Stimulated activated CD4-positive, alpha-beta T cell treated with anti-CD3 and anti-CD28 coated beads, Interleukin-1b, Interleukin-23, amount 100 ng/mL, for 1 hour (primary cell): ENCODE data around the gene KLK8.
"Not testable (repeated sequence)": the region's sequence is repeated elsewhere in the genome, so short reads cannot be mapped to it uniquely, and the experiment has no call there.

ENCODE experiments used
- DNase-seq, 2 donors: peaks; one replicate each; pipeline ENCODE4 v3.0.0-alpha.2; 2020; ENCODE audit warnings: low read depth in 2 of 2

KLK8 gene

DNA sequence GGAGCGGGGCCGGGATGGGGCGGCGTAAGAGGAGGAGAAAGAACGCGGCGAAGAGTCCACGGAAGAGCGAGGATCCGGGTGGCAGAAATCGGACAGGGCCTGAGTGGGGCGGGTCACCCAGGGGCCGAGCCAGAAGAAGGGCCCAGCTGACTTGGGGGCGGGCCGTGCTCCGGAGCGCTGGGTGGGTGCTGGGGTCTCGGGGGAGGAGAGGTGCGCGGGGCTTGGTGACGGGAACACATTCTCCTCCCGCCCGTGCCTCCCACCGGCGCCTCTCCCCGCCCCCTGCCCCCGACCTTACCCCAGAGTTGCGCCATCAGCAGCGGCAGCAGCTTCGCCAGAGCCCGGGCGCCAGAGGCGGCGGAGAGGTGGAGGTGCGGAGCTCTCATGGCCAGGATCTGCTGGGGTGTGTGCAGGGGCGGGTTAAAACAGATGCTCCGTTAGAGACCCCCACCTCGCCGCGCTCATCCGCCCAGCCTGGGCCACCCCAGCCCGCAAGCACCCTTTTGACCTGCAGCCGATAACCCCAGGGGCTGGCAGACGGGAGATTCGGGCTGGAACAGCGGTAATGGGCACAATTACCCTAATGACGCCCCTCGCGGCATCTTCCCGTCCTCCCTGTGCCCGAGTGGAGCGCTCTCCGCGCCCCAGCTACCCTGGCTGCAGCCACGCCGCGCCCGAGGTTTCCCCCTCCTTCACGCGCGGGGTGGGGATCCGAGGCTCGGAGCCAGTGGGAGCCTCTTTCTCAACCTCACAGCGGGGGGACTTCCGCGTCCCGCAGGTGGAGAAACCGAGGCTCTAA lies 17.5 kb upstream of the KLK8 start:
- no peak for DNase-seq

DNA sequence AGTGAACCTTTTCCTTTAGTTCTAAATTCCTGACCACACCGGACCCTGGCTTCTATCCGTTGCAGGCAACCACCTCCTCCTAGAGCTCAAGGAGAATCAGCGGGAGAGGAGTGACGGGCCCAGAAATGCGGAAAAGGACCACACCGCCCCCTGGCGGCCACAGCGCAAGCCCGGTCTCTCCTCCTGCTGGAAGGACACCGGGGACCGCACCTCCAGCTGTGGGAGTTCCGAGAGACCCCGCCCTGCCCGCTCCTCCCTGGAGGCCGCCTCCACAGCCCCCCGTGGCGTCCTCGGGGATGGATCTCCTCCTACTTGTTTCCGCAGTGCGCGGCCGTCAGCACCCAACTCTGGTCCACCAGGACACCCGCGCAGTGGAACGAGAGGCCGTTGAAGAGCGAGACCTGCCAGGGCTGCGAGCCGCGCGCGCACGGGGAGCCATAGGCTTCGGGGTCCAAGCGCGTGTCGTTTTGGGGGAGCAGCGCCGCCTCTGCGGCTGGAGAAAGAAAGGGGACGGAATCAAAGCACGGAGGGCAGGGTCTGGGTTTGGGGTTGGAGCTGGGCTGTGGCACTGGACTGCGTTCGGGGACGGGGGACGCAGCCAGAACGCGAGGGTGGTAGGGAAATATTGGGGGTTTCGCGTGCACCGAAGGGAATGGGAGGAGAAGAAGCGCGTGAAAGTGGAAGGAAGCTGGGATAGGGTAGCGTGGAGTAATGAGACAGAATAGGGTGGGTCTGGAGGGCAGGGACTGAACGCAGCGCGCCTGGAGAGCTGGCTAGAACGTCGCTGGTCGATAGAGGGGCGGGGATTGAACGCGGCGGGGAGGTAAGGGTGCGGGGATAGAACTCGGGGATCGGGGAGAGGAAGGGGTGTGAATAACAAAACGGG lies 15.6 kb upstream of the KLK8 start:
- peak; percentile 7 to 61 for DNase-seq

DNA sequence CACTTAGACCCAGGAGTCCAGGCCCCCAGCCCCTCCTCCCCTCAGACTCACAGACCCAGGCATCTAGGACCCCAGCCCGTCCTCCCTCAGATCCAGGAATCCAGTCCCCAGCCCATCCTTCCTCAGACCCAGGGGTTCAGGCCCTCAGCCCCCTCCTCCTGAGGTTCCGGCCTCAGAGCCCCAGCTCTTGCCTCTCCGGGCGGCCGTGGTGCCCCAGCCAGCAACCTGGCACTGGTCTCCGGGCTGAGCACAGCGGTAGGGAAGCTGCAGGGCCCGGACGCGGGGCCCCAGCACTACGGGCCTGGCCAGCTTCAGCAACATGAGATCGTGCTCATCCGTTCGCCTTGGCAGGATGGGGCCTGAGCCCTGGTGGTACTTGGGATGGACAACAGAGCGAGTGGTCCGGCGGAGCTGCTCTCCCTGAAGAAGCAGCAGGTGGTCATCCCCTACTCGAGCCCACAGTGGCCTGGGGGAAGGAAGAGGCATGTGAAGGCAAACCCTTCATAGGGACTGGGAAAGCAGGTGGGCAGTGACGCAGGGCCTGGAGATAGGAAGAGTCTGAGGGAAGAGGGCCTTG lies 14.4 kb upstream of the KLK8 start:
- DNase-seq, result no peak

DNA sequence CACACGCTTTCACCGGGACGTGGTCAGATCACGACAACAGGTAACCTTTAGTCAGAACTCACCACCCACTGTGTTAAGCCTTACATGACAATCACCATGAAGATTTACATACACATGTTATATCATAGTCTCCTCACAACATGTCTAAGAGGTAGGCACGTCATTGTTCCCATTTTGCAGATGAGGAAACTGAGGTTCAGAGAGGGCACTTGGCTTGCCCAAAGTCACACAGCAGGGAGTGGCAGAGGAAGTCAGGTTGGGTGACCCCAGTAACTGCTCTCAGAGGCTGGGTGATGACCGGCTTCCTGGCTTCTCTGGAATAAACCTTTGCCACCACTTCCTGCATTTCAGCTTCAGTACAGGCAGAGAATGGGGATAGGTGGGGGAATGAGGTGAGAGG lies 12.8 kb upstream of the KLK8 start:
- no peak for DNase-seq

DNA sequence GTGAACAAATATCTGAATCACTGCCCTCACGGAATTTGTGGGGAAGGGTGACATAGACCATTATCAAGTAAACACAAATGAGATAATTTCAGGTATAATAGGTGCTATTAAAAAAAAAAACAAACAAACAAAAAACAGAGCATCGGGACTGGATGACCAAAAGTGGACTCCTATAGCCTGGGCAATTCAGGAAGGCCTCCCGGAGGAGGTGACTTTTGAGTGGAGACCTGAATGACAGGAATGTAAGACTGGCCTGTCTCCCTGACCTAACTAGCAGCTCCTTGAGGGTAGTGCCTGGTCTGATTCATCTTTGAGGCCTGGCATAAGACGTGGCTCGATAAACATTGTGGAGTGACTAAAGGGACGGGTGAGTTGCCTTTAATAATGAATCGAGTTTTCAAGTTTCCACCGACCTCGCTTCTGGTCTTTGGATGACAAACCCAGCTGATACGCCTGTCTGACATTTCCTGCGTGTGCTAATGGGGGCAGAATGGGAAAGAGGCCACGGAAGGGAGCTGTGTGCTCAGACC lies 11.3 kb upstream of the KLK8 start:
- DNase-seq, result no peak

DNA sequence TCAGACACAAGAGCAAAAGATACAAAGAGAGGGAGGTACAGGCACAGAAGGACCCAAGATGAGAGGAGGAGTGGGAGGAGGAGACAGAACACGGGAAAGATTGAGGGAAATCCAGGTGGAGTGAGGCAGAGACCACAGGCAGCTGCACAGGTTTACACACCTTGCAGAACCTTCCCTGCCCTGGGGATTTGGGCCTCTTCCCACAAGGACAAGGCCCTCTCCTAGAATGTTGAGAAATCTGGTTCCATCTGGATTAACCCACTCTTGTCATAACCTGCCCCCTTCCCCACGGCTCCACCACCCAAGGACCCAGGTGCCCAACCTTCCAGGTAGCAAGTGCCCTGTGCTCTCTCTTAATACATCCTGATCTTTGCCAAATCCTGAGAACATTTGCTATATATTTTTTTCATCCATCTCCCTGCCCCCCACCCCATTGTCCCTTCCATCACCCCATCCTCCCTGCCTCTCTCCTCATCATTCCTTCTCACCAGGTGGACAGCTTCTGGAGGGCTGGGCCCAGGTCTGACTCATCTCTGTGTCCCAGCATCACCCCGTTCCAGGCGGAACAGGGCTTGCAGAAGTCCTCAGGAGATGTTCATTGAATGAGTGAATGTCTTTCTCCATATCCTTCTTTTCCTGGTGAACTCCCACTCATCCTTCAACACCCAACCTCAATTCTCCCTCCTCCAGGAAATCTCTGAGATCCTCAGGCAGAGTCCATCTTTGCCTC lies 8.8 kb upstream of the KLK8 start:
- no peak for DNase-seq

DNA sequence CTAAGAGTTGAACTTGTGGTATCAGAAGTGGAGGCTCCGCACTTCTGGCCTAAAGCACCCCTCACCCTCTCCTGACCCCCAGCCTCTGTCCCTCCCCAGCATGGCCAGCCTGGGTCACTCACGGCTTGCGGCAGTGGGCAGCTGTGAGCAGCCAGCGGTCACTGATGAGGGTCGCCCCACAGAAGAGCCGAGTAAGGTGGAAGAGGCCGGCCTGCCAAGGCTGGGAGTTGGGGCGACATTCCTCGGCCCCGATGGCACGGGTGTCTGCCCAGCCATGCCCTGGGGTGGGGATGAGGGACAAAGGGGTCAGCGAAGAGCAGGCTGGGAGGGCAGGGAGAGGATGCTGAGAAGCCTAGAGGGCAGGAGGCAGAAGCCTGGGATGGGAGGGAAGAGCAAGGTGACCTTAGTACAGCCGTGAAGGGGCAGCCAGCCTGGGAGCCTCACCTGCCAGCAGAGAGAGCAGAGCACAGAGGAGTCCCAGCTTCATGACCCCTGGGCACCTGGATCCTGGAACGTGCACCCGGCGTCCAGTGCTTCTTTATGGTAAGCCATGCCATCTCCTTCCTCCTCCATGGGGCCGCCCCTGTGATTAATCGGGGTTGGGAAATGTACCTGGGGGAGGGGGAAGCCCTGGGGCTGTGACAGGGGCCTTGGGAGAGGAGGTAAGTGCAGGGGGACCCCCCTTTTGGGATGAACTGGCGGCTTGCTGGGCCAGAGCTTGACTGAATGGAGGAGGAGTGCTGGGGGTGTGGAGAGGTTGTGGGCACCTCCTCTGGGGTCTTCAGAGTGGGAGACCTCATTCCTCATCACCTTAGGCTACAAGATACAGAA lies 7.9 kb upstream of the KLK8 start:
- no peak for DNase-seq

DNA sequence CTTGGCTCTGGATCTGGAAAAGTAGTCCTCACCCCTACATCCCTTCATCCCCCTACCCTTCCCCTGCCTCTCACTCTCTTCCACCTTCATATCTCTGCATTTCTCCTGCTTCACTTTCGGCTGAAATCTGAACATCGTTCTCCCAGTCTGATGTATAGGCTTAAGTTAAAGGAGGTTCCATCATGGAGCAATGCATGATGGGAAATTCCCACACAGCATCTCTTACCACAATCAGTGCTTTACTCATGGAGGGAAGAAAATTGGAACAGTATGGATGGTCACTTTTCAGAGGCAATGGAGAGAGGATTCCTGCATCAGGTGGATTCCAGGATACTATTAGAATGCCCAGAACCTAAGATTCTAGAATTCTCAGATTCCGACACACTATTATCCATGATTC lies 6.1 kb upstream of the KLK8 start:
- DNase-seq, result no peak

DNA sequence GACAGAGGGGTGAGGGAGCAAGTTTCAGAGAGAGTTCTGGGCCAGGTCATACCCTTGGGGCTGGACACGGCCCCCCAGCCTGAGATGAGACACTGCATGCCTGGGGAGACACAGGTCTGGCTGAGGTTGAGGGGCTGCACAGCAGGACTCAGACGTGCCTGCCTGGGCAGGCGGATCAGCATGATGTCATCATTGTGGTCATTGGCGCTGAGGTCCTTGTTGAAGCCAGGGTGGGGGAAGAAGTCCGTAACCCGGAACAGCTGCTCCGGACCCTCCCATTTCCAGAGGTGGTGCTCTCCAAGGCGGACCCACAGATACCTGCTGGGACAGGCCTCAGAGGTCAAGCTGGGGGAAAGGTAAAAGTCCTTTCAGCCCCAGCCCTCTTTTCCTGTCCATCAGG lies 5.0 kb upstream of the KLK8 start:
- DNase-seq, result no peak

DNA sequence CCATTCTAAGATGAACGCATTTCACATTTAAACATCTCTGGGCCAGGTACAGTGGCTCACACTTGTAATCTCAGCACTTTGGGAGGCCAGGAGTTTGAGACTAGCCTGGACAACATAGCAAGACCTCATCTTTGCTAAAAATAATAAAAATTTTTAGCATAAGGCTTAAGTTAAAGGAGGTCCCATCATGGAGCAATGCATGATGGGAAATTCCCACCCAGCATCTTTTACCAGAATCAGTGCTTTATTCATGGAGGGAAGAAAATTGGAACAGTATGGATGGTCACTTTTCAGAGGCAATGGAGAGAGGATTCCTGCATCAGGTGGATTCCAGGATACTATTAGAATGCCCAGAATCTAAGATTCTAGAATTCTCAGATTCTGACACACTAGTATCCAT lies 3.8 kb upstream of the KLK8 start:
- DNase-seq, result no peak

DNA sequence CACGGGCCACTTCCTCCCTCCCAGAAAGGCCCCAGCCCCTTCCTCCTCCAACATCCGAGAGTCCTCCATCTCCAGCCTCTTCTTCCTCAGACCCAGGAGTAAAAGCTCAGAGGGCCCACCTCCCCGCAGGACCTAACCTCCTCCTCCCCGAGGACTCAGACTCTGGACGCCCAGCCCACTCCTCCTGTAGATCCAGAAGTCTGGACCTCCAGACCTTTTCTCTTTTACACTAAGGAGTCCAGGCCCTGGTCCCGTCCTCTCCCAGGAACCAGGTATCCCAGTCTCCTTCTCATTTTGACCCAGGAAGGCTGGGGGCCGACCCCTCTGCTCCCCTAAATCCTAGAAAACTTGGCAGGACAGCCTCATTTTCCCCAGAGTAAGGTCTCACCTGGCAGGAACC lies 1.9 kb upstream of the KLK8 start:
- no peak for DNase-seq

DNA sequence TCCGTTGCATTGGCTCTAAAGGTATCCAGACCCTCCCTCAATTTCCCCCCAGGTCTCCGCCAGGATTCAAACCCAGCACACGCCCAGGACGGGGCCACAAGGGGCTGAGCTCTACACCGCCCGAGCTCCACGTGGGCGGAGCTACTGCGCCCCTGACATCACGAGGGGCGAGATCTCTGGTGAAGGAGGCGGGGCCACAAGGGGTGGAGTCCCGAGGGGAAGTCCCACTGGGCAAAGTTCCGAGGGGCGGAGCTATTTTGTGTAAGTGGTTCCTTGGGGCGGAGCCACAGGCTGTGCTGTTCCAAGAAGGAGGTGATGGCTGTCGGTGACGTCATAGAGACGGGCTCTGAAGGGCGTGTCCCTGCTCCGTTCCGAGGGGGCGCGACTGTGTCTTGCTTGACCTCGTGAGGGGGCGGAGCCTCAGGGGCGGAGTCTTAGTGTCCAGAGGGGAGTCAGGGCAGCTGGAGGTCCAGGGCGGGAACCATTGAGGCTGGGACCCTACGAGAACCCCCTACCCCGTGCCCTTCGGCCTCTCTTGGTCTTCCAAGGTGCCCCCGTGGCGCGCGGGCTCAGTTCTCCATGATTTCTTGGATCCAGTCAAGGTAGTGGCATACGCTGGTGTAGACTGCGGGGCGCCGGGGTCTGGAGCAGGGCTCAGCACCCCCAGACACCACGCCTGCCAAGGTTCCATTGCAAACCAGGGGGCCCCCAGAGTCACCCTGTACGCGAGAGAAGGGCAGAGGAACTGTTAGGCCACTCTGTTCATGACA lies 1.3 kb upstream of the KLK8 start:
- DNase-seq, result no peak

DNA sequence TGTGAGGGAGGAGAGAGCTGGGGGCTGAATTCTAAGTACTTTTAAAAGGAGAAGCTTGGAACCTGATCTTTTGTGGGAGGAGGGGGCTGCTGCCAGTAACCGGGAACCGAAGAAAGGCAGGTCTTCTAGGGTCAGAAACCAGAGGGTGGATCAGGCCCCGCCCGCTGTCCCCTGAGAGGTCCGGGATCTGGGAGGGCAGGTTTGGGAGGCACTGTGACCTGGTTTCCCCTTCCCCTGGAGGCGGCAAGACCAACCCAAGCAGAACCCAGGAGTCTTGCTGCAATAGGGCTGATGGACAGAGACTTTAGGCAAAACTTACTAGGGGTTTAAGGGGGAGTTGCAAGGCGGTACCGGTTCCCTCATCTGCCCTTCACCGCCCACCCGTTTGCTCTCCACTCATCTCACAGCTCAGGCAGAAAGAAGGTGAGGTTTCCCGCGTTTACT lies 707 bp upstream of the KLK8 start:
- DNase-seq, result no peak

DNA sequence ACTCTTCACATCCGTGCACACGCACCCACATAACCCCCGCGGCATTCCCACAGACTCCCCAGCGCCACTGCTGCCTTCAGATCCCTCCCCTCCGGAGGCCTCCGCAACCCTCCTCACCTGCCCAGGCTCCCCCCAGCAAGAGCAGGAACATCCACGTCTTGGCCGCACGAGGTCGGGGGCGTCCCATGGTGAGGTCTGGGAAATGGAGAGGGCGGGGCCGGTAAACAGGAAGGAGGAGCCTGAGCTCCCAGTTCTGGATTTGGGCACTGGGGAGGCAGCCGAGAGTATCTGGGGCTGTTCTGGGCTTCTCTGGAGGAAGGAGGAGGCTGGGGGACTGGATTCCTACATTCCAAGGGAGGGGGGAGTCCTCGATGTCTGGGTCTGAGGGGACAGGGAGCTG lies 423 bp downstream of the KLK8 start:
- DNase-seq, result no peak

DNA sequence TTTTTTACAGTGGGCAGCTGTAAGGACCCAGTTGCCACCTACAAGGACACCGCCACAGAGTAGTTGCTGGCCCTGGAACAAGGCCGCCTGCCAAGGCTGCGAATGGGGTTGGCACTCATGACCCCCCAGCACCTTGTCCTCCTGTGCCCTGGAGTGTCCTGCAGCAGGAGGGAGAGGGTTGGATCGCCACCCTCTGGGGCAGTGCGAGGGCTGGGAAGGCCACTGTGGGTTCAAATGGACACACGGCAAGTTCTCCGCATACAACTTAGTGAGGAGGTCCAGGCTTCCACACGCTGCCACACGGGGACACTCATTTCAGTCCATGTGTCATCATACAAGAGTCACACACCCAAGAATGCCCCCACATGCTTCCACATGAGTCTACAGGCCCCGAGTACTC lies 978 bp downstream of the KLK8 start:
- DNase-seq, result no peak

DNA sequence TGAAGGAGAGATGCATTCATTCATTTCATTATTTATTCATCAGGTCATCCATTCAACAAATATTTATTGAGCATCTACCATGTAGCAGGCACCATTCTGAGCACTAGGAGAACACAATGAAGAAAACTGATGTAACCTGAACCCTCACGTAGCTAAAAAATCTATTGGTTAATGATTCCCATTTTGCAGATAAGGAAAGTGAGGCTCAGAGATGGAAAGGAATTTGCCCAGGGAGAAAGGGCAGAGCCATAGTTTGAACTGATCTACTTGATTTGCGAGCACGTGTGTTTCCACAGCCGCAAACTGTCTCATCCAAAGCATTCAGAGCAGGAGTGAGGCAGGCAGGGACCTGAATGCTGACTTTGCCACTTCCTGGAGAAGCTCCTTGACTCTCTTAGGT lies 2.7 kb downstream of the KLK8 start:
- DNase-seq, result no peak

DNA sequence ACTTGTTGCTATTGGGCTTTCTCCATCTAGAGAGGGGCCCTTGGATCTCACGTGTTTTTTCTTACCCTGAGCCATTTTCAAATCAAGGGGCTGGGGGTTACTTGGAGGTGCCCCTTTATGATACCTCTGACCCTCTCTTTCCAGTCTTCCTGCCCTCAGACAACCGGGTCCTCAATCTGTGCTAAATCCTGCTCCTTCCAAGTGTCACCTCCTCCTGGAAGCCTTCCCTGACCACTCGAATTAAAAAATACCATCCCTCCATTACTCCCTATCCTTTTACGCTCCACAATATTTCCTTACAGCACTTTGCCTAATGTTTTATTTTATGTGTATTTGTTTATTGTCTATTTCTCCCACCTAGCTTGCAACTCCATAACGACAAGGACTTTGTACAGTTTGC lies 3.3 kb downstream of the KLK8 start:
- DNase-seq, result no peak

DNA sequence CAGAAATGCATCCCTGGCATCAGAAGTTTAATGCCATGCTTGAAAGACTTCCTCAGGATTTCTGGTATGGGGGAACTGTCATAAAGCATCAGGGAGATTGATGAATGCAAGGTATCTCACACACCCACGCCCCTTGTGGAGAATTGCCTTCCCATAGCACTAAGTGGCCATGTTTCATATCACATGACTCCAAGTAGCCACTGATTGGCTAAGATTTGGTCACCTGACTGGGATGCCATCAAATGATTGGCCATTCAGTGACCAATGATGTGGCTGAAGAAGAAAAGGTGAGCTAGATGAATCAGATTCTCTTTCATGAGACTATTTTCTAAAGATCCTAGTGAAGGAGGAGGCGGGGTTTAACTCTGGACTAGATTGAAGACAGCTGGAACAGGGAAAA lies 7.3 kb downstream of the KLK8 start:
- DNase-seq, result no peak

DNA sequence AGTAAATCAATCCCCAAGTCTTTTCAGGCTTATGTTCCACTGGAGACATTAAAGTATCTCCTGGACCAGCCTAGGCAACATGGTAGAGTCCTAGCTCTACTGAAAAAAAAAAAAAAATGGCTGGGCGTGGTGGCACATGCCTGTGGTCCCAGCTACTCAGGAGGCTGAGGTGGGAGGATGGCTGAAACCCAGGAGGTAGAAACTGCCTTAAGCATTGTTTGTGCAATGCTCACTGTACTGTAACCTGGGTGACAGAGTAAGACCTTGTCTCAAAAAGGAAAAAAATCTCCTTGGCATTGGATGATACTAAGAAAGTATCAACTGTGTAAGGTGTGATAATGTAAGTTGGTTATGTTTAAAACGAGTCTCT lies 8.8 kb downstream of the KLK8 start:
- no peak for DNase-seq

DNA sequence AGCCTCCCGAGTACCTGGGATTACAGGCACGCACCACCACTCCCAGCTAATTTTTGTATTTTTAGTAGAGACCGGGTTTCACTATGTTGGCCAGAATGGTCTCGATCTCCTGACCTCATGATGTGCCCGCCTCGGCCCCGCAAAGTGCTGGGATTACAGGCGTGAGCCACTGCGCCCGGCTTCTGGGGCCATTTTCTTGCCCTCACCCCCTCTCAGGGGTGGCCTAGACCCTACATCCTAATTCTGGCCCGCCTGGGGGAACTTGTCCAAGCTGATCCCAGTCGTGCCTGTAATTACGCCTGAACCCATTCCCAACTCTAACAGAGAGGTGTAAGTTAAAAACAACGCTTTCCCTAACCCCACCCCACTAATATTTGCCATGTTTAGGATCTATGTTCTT lies 17.0 kb downstream of the KLK8 start:
- DNase-seq, result not testable (repeated sequence)
